ENCODE results near the gene PSEN2. TPM values are rescaled to one million over a fixed set of nuclear protein-coding genes. Genes with fewer than 3 reads are reported as not detected.
A peak's percentile ranks its signal among the peaks of the same experiment; 100 is the strongest.

The PSEN2 gene
- total RNA-seq, 4 donors from 2014 or later, result 24.8 to 41.4 (median 34.1) TPM

DNA sequence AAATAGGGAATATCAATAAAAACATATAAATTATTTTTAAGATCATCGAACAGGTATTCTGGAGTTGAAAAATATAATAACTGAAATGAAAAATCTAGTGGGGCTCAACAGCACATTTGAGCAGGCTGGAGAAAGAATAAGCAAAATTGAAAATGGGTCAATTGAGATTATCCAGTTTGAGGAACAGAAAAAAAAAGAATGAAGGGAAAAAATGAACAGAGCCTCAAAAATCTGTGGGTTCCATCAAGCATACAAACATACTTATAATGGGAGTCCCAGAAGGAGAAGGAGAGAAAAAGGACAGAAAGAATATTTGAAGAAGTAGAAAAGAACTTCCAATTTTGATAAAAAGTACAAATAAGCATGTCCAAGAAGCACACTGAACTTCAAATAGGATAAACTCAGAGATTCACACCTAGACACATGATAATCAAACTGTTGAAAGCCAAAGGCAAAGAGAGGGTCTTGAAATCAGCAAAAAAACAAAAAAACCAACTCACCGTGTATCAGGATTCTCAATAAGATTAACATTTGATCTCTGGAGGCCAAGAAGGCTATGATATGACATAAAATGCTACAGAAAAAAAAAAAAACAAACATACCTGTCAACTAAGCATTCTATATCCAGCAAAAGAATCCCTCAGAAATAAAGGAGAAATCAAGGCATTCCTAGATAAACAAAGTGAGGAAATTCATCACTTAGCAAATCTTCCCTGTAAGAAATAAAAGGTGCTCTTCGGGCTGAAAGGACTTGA is 64.2 kb downstream of the PSEN2 start:
- no peak for ATAC-seq
- Histone ChIP-seq H3K36me3 (peaks cover 0 to 4% of the 10 kb centered on the region in 2 donors), H3K4me3 (no peak overlapping the region), H3K9me3 (no peaks in the 10 kb centered on the region), H3K4me1 (peaks cover 11 to 14% of the 10 kb centered on the region in 2 donors), H3K27me3 (no peaks in the 10 kb centered on the region), H3K27ac (no peak overlapping the region)
- no peak for DNase-seq
- TF ChIP-seq, protein P1, sequence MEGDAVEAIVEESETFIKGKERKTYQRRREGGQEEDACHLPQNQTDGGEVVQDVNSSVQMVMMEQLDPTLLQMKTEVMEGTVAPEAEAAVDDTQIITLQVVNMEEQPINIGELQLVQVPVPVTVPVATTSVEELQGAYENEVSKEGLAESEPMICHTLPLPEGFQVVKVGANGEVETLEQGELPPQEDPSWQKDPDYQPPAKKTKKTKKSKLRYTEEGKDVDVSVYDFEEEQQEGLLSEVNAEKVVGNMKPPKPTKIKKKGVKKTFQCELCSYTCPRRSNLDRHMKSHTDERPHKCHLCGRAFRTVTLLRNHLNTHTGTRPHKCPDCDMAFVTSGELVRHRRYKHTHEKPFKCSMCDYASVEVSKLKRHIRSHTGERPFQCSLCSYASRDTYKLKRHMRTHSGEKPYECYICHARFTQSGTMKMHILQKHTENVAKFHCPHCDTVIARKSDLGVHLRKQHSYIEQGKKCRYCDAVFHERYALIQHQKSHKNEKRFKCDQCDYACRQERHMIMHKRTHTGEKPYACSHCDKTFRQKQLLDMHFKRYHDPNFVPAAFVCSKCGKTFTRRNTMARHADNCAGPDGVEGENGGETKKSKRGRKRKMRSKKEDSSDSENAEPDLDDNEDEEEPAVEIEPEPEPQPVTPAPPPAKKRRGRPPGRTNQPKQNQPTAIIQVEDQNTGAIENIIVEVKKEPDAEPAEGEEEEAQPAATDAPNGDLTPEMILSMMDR (IDR thresholded peaks at IDR 0.05 in 4 of 5, conservative IDR thresholded peaks at IDR 0.05 in 1 of 5), result no peak
- TF ChIP-seq POLR2A (IDR thresholded peaks at IDR 0.05), result no peak
- in situ Hi-C loops (cut with MboI; ENCODE audit: low sequenced_read_pairs in 4 of 4) (no loop called here), intact Hi-C loops (cut with DNase I; ENCODE audit: low total_unique reads) (no loop called here)

DNA sequence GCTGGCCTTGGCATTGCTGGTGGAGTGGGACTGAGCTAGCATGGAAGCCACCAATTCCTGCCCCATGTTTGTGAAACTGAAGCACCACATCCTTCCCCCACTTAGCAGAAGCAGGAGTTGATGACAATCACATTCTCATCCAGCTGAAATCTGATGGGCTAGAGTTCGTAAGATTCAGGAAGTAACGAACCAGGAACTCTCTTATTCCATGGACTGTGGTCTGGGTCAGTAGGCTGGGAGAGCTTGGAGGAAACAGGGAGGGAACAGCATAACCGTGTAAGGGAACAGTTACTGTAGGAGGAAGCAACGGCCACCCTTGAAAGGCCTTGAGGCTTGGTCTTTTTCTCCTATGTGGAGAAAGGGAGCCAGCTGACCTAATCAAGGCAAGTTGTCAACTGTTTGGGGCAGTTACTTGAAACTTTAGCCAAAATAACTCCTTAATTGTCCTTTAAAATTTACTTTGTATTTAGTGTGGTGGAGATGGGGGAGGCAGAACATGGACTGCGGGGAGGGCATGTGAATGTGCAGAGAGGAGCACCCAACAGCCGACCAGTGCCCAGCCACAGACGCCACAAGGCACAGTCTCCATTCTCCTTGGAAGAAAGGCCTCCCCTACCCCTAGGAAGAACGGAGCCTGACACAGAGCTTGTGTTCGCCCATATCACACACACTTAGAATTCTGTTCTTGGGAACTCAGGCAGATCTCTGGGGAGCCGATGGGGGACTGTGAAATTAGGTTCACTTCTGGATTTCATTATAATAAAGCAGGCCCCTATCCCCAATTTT is 67.7 kb downstream of the PSEN2 start:
- in situ Hi-C loops (cut with MboI; ENCODE audit: low sequenced_read_pairs in 4 of 4), result no loop called here
- Histone ChIP-seq H3K4me3 (peak overlapping the region in 2 of 4 donors; percentile 89 to 95), H3K36me3 (peaks cover 0 to 4% of the 10 kb centered on the region in 2 donors), H3K4me1 (peaks cover 17 to 28% of the 10 kb centered on the region in 2 donors), H3K27me3 (no peaks in the 10 kb centered on the region), H3K27ac (peak overlapping the region; percentile 98 to 99 (median 98)), H3K9me3 (no peaks in the 10 kb centered on the region)
- no peak for TF ChIP-seq POLR2A (IDR thresholded peaks at IDR 0.05)
- TF ChIP-seq, protein P1 (IDR thresholded peaks at IDR 0.05 in 4 of 5, conservative IDR thresholded peaks at IDR 0.05 in 1 of 5), result no peak
- ATAC-seq, result no peak
- intact Hi-C loops (cut with DNase I; ENCODE audit: low total_unique reads), result loop anchor here (2.0 kb wide), 1 partner anchor 17 kb away; no protein-coding TSS in a partner anchor
- no peak for DNase-seq

DNA sequence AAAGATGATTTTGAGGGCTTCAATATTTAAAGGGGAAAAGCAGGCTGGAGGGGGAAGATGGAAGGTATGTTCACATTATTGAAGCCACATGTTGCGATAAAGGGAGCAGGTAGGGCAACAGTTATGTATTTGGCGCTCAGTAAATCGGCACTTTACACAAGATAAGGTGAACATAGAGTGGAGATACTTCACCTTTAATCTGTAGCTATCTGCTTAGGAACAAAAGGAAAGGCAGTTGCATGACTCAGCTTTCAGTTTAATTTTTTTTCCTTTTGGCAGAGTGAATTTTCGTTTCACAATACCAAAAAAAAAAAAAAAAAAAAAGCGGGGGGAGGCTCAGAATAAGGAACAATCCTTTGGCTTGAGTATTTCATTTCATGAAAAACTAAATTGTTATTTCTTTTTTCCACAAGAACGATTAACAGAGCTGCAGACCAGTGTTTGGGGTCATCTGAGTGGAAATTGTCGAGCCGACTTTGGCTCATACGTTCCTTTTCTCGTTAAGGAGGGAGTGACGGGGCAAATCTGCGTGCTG is 68.6 kb downstream of the PSEN2 start:
- no peak for TF ChIP-seq POLR2A (IDR thresholded peaks at IDR 0.05)
- TF ChIP-seq, protein P1 (IDR thresholded peaks at IDR 0.05 in 4 of 5, conservative IDR thresholded peaks at IDR 0.05 in 1 of 5), result no peak
- intact Hi-C loops (cut with DNase I; ENCODE audit: low total_unique reads), result loop anchor here (2.0 kb wide), 1 partner anchor 18 kb away; no protein-coding TSS in a partner anchor
- no peaks in the 10 kb centered on the region for H3K27me3 ChIP-seq
- H3K9me3 ChIP-seq, result no peaks in the 10 kb centered on the region
- peaks cover 20 to 35% of the 10 kb centered on the region in 2 donors for H3K4me1 ChIP-seq
- H3K4me3 ChIP-seq, result peak overlapping the region; percentile 75 to 95 (median 86)
- no peak for DNase-seq
- no peaks in the 10 kb centered on the region for H3K36me3 ChIP-seq
- H3K27ac ChIP-seq, result peak overlapping the region; percentile 98 to 99 (median 98)
- no peak for ATAC-seq
- in situ Hi-C loops (cut with MboI; ENCODE audit: low sequenced_read_pairs in 4 of 4), result no loop called here

DNA sequence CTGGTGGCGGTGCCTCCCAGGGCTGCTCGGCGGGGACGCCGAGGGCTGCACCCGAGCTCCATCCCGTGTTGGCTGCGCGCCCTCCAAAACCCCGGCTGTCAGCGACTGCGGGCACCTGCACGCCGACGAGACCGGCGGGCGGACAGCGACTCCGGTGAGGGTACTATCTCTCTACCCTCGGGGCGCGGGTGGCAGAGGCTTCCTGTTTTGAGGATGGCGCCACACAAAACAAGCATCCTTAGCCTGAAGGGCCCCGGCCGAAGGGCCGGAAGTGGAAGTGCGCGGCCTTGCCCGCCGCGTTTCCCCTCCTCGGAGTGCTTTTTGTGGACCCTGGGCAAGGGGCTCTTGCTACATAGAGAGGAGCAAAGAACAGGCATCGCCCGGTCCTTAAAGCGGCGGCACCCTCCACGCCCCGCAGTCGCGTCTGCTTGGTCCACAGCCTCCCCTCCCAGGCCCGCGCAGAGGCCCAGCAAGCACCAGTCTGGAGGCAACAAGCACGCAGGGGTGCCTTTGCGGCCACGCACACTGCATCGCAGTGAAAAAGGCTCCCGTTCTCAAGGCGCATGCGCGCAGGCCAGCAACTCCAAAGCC is 69.1 kb downstream of the PSEN2 start:
- in situ Hi-C loops (cut with MboI; ENCODE audit: low sequenced_read_pairs in 4 of 4), result no loop called here
- peak overlapping the region; percentile 75 to 95 (median 86) for H3K4me3 ChIP-seq
- intact Hi-C loops (cut with DNase I; ENCODE audit: low total_unique reads), result loop anchor here (2.0 to 10.0 kb wide), 7 partner anchors 19 to 1265 kb away; partner anchors contain the start of genes ARF1, OBSCN and WNT9A
- H3K27me3 ChIP-seq, result no peaks in the 10 kb centered on the region
- H3K4me1 ChIP-seq, result peaks cover 23 to 40% of the 10 kb centered on the region in 2 donors
- peak; percentile 14 to 15 for ATAC-seq
- H3K36me3 ChIP-seq, result no peaks in the 10 kb centered on the region
- peak; percentile 47 to 73 for DNase-seq
- H3K9me3 ChIP-seq, result no peaks in the 10 kb centered on the region
- H3K27ac ChIP-seq, result peak overlapping the region; percentile 98 to 99 (median 98)
- TF ChIP-seq POLR2A (IDR thresholded peaks at IDR 0.05), result peak; percentile 89 to 96
- TF ChIP-seq, protein P1 (IDR thresholded peaks at IDR 0.05 in 4 of 5, conservative IDR thresholded peaks at IDR 0.05 in 1 of 5), result peak in 1 of 5 experiments; percentile 2

Data from gastrocnemius medialis (tissue), 4 donors.